Testis (tissue), 3 donors: ENCODE measurements around the gene CACNA1E. TPM values are rescaled to one million over a fixed set of nuclear protein-coding genes. Genes with fewer than 3 reads are reported as not detected.

Experiments used
- DNase-seq: peaks from one replicate; pipeline ENCODE4 v3.0.0-alpha.2; 2019
- H3K27ac ChIP-seq, 2 donors: fragments of 200-600 bp; sonication (generic); one replicate each; pipeline ENCODE4 v1.5.1; 2019
- H3K27me3 ChIP-seq: fragments of 200-600 bp; sonication (generic); one replicate; pipeline ENCODE4 v1.5.1; 2019
- H3K36me3 ChIP-seq: fragments of 200-600 bp; sonication (generic); one replicate; pipeline ENCODE4 v1.5.1; 2017; ENCODE audit warnings: low read depth; ENCODE audit errors: missing control alignments
- H3K4me1 ChIP-seq: fragments of 200-600 bp; sonication (generic); one replicate; pipeline ENCODE4 v1.5.1; 2019
- H3K4me3 ChIP-seq, 2 donors: fragments of 200-600 bp; sonication (generic); one replicate each; pipeline ENCODE4 v1.5.1; 2017 to 2019
- H3K9me3 ChIP-seq: fragments of 200-600 bp; sonication (generic); one replicate; pipeline ENCODE4 v1.5.1; 2017
- CTCF ChIP-seq, 3 experiments: fragments of 450-650 bp in 2 of 3; fragments of 200-600 bp in 1 of 3; sonication (generic) in 1 of 3; IDR thresholded peaks; one replicate each; pipeline ENCODE4 v1.5.1; 2016 to 2019; ENCODE audit warnings: antibody characterized with exemption in 3 of 3, mild to moderate bottlenecking in 2 of 3, moderate library complexity in 1 of 3
- POLR2A ChIP-seq: fragments of 450-650 bp; IDR thresholded peaks from one replicate; pipeline ENCODE4 v1.6.1; 2017; ENCODE audit warnings: antibody characterized with exemption, mild to moderate bottlenecking, moderate library complexity
- WGBS, 2 donors: methylation state at CpG; one replicate each; pipeline ENCODE4 v1.1.5; 2018; 5-methylcytosine and 5-hydroxymethylcytosine counted together
- intact Hi-C: fragments of 100-400 bp; cut with DNase I; formaldehyde crosslinking; loops from one replicate; pipeline ENCODE4 v1.15.1; 2023; ENCODE audit warnings: low total_unique reads
- polyA plus RNA-seq: library from polyadenylated mRNA; stranded (reverse); fragments of 350-450 nt; fragmentation: Illumina TruSeq; extraction: RNeasy Lipid Tissue Mini Kit (QIAGEN cat#74804); gene quantifications from one replicate; pipeline ENCODE4 v1.2.3, GENCODE V29; 2014; ENCODE audit warnings: low read depth, low replicate concordance; ENCODE audit not compliant: insufficient read depth
- total RNA-seq, 2 donors: library from RNA; depleted of rRNA; stranded (reverse); fragments of >200 nt; gene quantifications; one replicate each; pipeline ENCODE4 v1.2.3, GENCODE V29; 2016

CACNA1E gene
- total and polyA plus RNA-seq, 3 donors from 2014 or later: 2.4 to 12.6 (median 9.1) TPM

GRCh38 chr1:181630838-181631237 is 147.5 kb downstream of the CACNA1E start:
- intact Hi-C loops: no loop called here
- no peaks in the 10 kb centered on the region for H3K9me3 ChIP-seq
- TF ChIP-seq POLR2A (no peak), CTCF (IDR thresholded peaks at IDR 0.05) (no peak)
- 66 to 84% methylated on average over 3 of the region's 3 CpGs for WGBS, 2 donors
- no peaks in the 10 kb centered on the region for H3K4me1 ChIP-seq
- no peak overlapping the region for H3K27ac ChIP-seq
- DNase-seq: no peak
- H3K4me3 ChIP-seq: no peak overlapping the region
- H3K27me3 ChIP-seq: no peaks in the 10 kb centered on the region
- no peaks in the 10 kb centered on the region for H3K36me3 ChIP-seq

GRCh38 chr1:181632492-181632891 is 149.2 kb downstream of the CACNA1E start:
- Histone ChIP-seq H3K9me3 (no peaks in the 10 kb centered on the region), H3K4me3 (no peak overlapping the region), H3K4me1 (no peaks in the 10 kb centered on the region), H3K36me3 (no peaks in the 10 kb centered on the region), H3K27ac (no peak overlapping the region), H3K27me3 (no peaks in the 10 kb centered on the region)
- no peak for TF ChIP-seq POLR2A
- TF ChIP-seq CTCF (IDR thresholded peaks at IDR 0.05): no peak
- 83 to 87% methylated on average over 1 of the region's 1 CpG for WGBS, 2 donors
- intact Hi-C loops: no loop called here
- no peak for DNase-seq

GRCh38 chr1:181632960-181633359 is 149.6 kb downstream of the CACNA1E start:
- WGBS, 2 donors: 84 to 92% methylated on average over 6 of the region's 6 CpGs
- DNase-seq: no peak
- Histone ChIP-seq H3K4me3 (no peak overlapping the region), H3K36me3 (no peaks in the 10 kb centered on the region), H3K27me3 (no peaks in the 10 kb centered on the region), H3K9me3 (no peaks in the 10 kb centered on the region), H3K27ac (no peak overlapping the region), H3K4me1 (no peaks in the 10 kb centered on the region)
- TF ChIP-seq POLR2A (no peak), CTCF (IDR thresholded peaks at IDR 0.05) (no peak)
- intact Hi-C loops: no loop called here

- H3K4me1 ChIP-seq: no peaks in the 10 kb centered on the region
- no peak for DNase-seq
- intact Hi-C loops: no loop called here
- 45 to 70% methylated on average over 1 of the region's 1 CpG for WGBS, 2 donors
- no peaks in the 10 kb centered on the region for H3K9me3 ChIP-seq
- no peak for TF ChIP-seq POLR2A
- TF ChIP-seq CTCF (IDR thresholded peaks at IDR 0.05): no peak
- no peak overlapping the region for H3K27ac ChIP-seq
- H3K36me3 ChIP-seq: no peaks in the 10 kb centered on the region
- no peak overlapping the region for H3K4me3 ChIP-seq
- H3K27me3 ChIP-seq: no peaks in the 10 kb centered on the region
These were observed 151.8 kb downstream of the CACNA1E start for GRCh38 chr1:181635110-181635509.

GRCh38 chr1:181637998-181638397 is 154.7 kb downstream of the CACNA1E start:
- no peak for TF ChIP-seq CTCF (IDR thresholded peaks at IDR 0.05)
- DNase-seq: no peak
- intact Hi-C loops: no loop called here
- Histone ChIP-seq H3K4me1 (no peaks in the 10 kb centered on the region), H3K36me3 (no peaks in the 10 kb centered on the region), H3K27ac (no peak overlapping the region), H3K9me3 (no peaks in the 10 kb centered on the region), H3K4me3 (no peak overlapping the region), H3K27me3 (no peaks in the 10 kb centered on the region)
